ENCODE measurements around the gene PDE4D.

DNA sequence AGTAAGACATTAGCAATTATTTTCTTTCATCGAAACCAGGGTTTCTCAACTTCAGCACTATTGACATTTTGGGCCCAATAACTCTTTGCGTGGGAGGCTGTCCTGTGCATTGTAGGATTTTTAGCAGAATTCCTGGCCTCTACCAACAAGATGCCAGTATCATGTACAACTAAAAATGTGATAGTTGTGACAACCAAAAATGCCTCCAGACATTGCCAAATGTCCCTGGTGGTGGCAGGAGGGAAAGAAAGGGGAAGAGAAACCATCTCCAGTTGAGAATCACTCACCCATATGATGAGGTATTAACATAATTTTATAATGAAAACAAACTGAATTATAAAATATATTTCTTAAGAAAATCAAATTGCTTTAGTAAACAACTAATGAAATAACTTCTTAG, 904.6 kb downstream of the PDE4D start:
- TF ChIP-seq, protein P1, sequence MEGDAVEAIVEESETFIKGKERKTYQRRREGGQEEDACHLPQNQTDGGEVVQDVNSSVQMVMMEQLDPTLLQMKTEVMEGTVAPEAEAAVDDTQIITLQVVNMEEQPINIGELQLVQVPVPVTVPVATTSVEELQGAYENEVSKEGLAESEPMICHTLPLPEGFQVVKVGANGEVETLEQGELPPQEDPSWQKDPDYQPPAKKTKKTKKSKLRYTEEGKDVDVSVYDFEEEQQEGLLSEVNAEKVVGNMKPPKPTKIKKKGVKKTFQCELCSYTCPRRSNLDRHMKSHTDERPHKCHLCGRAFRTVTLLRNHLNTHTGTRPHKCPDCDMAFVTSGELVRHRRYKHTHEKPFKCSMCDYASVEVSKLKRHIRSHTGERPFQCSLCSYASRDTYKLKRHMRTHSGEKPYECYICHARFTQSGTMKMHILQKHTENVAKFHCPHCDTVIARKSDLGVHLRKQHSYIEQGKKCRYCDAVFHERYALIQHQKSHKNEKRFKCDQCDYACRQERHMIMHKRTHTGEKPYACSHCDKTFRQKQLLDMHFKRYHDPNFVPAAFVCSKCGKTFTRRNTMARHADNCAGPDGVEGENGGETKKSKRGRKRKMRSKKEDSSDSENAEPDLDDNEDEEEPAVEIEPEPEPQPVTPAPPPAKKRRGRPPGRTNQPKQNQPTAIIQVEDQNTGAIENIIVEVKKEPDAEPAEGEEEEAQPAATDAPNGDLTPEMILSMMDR (optimal IDR thresholded peaks at IDR 0.05 in 1 of 3, IDR thresholded peaks at IDR 0.05 in 1 of 3, conservative IDR thresholded peaks at IDR 0.05 in 1 of 3; ENCODE audit: extremely low read depth in 1 of 3, insufficient read depth in 2 of 3, low read length in 3 of 3), result no peak
- no peak for TF ChIP-seq EZH2 (IDR thresholded peaks at IDR 0.05; ENCODE audit: low read length)
